GM13976 (cell line): ENCODE results near the gene COPG2.

Source experiments
- DNase-seq: peaks from one replicate; pipeline ENCODE4 v3.0.0; 2012; ENCODE audit warnings: low spot score
- in situ Hi-C: fragments of 300-500 bp; cut with MboI; formaldehyde crosslinking; loops from one replicate; pipeline ENCODE4 v1.12.0; 2022; ENCODE audit warnings: low sequenced_read_pairs, mixed read lengths, inconsistent platforms; ENCODE audit not compliant: unreplicated experiment
- TF ChIP-seq, protein P1 (sequence below): IDR thresholded peaks from 2 replicates; pipeline ENCODE4 v1.5.1; 2012; ENCODE audit warnings: borderline replicate concordance, mild to moderate bottlenecking; ENCODE audit not compliant: insufficient read depth; ENCODE audit errors: extremely low read depth, missing control alignments, control extremely low read depth

The COPG2 gene

DNA sequence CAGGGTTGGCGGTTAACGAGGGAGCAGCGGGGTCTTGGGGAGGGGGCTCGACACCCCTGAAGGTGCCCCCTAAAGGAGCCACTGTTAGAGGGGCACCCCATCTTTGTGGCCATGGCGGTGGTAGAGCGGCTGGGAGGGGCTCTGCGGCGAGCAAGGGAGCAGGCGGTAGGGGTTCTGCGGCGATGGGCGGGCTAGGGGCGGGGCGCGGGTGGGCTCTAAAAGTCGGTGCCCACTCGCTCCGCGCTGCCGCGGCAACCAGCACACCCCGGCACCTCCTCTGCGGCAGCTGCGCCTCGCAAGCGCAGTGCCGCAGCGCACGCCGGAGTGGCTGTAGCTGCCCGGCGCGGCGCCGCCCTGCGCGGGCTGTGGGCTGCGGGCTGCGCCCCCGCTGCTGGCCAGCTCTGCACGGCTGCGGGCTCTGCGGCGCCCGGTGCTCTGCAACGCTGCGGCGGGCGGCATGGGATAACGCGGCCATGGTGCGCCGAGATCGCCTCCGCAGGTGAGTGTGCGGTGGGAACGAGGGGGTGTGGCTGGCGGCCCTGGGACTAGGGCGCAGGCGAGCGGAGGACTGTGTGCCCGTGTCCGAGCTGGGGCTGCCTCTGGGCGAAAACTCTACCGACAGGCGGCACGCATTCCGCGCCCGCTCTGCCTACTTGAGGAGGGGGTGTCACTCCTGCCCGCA lies 176.6 kb downstream of the COPG2 start, which contains the start of gene MEST:
Gene MEST, plus strand, starts transcription at position 245 of the 682 bp plus-strand sequence. Its CDS starts 229 bp downstream, at position 474.
- peak; percentile 31 for DNase-seq

DNA sequence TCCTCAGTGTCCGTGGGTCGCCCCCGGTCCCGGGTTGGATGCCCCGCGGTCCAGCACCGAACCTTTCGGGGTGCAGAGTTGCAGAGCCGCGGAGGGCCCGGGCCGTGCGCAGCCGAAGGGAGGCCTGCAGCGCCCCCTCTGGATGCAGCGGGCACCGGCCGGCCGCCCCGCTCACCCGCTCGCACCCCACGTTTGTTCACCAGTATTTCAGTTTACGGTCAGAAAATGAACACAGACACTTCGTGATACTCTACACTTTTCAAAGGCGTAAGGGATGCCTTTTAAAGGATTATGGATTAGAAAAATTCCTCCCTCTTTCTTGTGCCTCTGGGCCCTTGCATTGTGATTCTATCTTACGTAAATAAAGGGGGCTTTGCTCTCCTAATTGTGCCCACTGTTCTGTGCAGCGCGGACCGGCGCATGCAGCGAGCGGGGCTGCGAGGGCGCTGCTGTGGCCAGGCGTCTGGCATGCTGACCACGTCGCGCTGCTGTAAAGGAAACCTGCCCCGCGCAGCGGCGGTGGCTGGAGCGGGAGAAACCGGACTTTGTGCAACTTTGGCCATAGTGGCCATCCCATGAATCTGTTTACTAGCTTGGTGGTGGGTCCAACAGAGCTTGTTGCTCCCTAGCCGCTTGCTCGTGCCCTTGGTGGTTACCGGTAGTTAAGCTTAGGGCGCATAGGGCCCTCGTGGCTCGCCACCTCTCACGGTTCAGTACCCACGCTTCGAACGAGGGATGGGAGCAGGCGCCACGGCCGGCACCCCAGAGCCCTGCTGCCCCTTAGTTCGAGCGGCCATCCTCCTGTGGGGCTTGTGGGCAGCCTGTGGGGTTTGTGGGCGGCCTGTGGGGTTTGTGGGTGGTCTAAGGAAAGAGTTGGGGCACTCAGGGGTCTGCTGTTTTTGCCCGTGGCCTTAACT lies 177.4 kb downstream of the COPG2 start:
- TF ChIP-seq, protein P1, sequence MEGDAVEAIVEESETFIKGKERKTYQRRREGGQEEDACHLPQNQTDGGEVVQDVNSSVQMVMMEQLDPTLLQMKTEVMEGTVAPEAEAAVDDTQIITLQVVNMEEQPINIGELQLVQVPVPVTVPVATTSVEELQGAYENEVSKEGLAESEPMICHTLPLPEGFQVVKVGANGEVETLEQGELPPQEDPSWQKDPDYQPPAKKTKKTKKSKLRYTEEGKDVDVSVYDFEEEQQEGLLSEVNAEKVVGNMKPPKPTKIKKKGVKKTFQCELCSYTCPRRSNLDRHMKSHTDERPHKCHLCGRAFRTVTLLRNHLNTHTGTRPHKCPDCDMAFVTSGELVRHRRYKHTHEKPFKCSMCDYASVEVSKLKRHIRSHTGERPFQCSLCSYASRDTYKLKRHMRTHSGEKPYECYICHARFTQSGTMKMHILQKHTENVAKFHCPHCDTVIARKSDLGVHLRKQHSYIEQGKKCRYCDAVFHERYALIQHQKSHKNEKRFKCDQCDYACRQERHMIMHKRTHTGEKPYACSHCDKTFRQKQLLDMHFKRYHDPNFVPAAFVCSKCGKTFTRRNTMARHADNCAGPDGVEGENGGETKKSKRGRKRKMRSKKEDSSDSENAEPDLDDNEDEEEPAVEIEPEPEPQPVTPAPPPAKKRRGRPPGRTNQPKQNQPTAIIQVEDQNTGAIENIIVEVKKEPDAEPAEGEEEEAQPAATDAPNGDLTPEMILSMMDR: peak; percentile 71
- in situ Hi-C loops: loop anchor here (25.0 kb wide), 1 partner anchor 429 kb away; the partner anchor contains the start of genes KLHDC10 and ZC3HC1
- DNase-seq: peak; percentile 76

More for the DNA sequence above, 176.6 kb downstream of the COPG2 start, which contains the start of gene MEST:
- TF ChIP-seq, protein P1: no peak
- in situ Hi-C loops: loop anchor here (25.0 kb wide), 1 partner anchor 430 kb away; the partner anchor contains the start of genes KLHDC10 and ZC3HC1

GRCh38 chr7:130490311-130490791 lies 178.2 kb downstream of the COPG2 start:
- DNase-seq: peak; percentile 13
- in situ Hi-C loops: loop anchor here (25.0 kb wide), 1 partner anchor 428 kb away; the partner anchor contains the start of genes KLHDC10 and ZC3HC1
- TF ChIP-seq, protein P1: no peak

DNA sequence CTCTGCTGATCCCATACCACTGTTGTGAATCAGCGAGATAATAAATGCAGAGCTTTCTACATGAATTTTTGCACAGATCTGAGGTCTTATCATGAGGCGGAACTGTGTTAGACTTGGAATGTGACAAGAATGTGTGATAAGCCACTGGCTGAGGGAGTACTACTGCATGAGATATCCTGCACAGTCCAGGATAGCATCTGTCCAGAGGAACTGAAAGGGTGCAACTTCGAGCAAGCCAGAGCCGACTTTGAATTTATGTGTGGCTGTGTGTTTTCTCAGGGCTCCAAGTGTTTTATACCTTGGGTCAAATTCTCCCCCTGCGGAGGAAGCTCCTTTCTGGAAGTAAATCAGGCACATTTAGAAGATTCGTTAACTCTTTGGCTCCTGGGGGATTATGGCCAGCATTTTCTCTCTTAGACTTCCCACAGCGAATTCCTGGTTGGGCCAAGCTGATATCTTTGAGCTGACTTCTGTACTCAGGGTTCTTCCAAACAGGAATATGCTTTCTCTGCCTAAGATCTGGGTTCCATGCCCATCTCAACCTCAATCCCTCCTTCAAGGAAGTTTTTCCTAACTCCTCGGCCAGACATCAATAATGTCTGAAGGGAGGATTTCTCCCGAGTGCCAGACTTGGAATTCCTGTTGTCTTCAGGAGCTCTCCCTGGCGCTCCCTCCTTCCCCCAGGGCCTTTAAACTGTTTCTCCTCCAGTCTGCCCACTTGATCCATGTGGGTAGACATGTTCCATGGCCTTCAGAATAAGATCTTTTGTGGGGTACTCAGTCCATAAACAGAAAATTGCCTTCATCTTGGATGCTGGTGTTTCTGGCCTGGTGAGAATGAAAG lies 179.2 kb downstream of the COPG2 start:
- DNase-seq: no peak
- in situ Hi-C loops: loop anchor here (25.0 kb wide), 1 partner anchor 427 kb away; the partner anchor contains the start of genes KLHDC10 and ZC3HC1
- TF ChIP-seq, protein P1: no peak

GRCh38 chr7:130488392-130489139 lies 180.0 kb downstream of the COPG2 start:
- in situ Hi-C loops: loop anchor here (25.0 kb wide), 1 partner anchor 426 kb away; the partner anchor contains the start of genes KLHDC10 and ZC3HC1
- TF ChIP-seq, protein P1: no peak
- DNase-seq: peak; percentile 11
